ENCODE data around the gene PRKCE. TPM values are rescaled to one million over a fixed set of nuclear protein-coding genes. Genes with fewer than 3 reads are reported as not detected.

Gene PRKCE
- total and polyA plus RNA-seq, 2 donors (not counting 3 experiments of a cell fraction or from before 2014, with no cell fraction given): 27.9 to 33.9 TPM

DNA sequence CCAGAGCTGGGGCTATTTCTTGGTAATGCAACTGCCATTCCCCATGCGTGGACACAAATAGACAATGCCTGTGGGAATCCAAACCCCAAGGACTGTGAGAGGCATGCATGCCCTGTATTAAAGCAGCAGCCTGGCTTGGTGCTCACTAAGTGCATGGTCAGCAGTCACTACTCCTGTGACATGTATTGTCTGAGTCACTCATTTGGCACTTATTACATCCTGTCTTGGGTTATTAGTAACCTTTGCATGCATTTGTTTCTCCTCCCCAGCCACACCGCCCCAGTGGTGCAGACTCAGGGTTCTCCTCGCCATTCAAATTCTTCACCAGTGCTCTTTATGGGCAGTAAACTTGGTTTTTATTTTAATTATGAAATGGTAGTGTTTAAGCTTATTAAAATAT, 30.2 kb downstream of the PRKCE start:
- no peaks in the 10 kb centered on the region for H3K79me2 ChIP-seq (ENCODE audit: control insufficient read depth, insufficient read depth, low read length)
- ChIA-PET CTCF (interaction anchor here (1.0 to 1.5 kb wide), 3 partner anchors 12 to 32 kb away, joined by 3 to 4 read pairs (median 3); no protein-coding TSS in a partner anchor), POLR2A (no interaction called here)
- no peak overlapping the region for H3K27ac ChIP-seq (ENCODE audit: insufficient read depth, low read depth, low read length)
- DNase-seq (ENCODE audit: low read depth, low spot score): peak; percentile 85
- H3K9me1 ChIP-seq (replicated peaks; ENCODE audit: control insufficient read depth, extremely low read depth, insufficient read depth, low read length): no peaks in the 10 kb centered on the region
- no peak overlapping the region for H3K9ac ChIP-seq (replicated peaks; ENCODE audit: extremely low read depth, insufficient read depth, low read length)
- dilution Hi-C loops (cut with MboI; ENCODE audit: extremely low pct_ligation_motif_present, low sequenced_read_pairs): no loop called here
- FAIRE-seq: peak; percentile 93
- no peaks in the 10 kb centered on the region for H3K36me3 ChIP-seq (ENCODE audit: control insufficient read depth in 2 of 2, extremely low read depth in 1 of 2, insufficient read depth in 2 of 2, low read length in 2 of 2)
- H3K9me3 ChIP-seq (replicated peaks; ENCODE audit: control insufficient read depth, insufficient read depth, low read length): no peaks in the 10 kb centered on the region
- H4K20me1 ChIP-seq (replicated peaks; ENCODE audit: control insufficient read depth, extremely low read depth, insufficient read depth, low read length): no peaks in the 10 kb centered on the region
- peak; percentile 70 for TF ChIP-seq POLR2AphosphoS5 (IDR thresholded peaks at IDR 0.05; ENCODE audit: insufficient read depth, low read depth, low read length)
- TF ChIP-seq EZH2 (IDR thresholded peaks at IDR 0.05; ENCODE audit: borderline replicate concordance, low read depth, low read length, severe bottlenecking): no peak
- TF ChIP-seq, protein P1, sequence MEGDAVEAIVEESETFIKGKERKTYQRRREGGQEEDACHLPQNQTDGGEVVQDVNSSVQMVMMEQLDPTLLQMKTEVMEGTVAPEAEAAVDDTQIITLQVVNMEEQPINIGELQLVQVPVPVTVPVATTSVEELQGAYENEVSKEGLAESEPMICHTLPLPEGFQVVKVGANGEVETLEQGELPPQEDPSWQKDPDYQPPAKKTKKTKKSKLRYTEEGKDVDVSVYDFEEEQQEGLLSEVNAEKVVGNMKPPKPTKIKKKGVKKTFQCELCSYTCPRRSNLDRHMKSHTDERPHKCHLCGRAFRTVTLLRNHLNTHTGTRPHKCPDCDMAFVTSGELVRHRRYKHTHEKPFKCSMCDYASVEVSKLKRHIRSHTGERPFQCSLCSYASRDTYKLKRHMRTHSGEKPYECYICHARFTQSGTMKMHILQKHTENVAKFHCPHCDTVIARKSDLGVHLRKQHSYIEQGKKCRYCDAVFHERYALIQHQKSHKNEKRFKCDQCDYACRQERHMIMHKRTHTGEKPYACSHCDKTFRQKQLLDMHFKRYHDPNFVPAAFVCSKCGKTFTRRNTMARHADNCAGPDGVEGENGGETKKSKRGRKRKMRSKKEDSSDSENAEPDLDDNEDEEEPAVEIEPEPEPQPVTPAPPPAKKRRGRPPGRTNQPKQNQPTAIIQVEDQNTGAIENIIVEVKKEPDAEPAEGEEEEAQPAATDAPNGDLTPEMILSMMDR (IDR thresholded peaks at IDR 0.05; ENCODE audit: extremely low read depth in 1 of 2, insufficient read depth in 1 of 2, low read depth in 1 of 2, low read length in 2 of 2): no peak
- TF ChIP-seq GATA2 (IDR thresholded peaks at IDR 0.05; ENCODE audit: insufficient read depth, insufficient read length, low read depth, low read length): no peak
- no peak for TF ChIP-seq MYC (IDR thresholded peaks at IDR 0.05; ENCODE audit: low read depth, low read length)
- TF ChIP-seq JUN (IDR thresholded peaks at IDR 0.05; ENCODE audit: borderline replicate concordance, insufficient read depth, insufficient read length, low read depth): peak; percentile 88
- peak; percentile 78 for TF ChIP-seq FOS (IDR thresholded peaks at IDR 0.05; ENCODE audit: borderline replicate concordance, insufficient read depth, low read length)
- no peak for TF ChIP-seq POLR2A (IDR thresholded peaks at IDR 0.05; ENCODE audit: low read depth, low read length)
- TF ChIP-seq, protein P2, sequence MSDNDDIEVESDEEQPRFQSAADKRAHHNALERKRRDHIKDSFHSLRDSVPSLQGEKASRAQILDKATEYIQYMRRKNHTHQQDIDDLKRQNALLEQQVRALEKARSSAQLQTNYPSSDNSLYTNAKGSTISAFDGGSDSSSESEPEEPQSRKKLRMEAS (IDR thresholded peaks at IDR 0.05; ENCODE audit: insufficient read depth, insufficient read length): no peak
- no TSS peak for BruUV-seq (replicated peaks)
- H3K4me1 ChIP-seq (ENCODE audit: control insufficient read depth, extremely low read depth, insufficient read depth, low read length): peaks cover 22% of the 10 kb centered on the region
- no peaks in the 10 kb centered on the region for H3K27me3 ChIP-seq (ENCODE audit: control insufficient read depth in 2 of 2, insufficient read depth in 2 of 2, low read length in 2 of 2)
- intact Hi-C loops (cut with micrococcal nuclease): loop anchor here (1.0 to 5.0 kb wide), 2 partner anchors 12 to 41 kb away; no protein-coding TSS in a partner anchor
- H2AFZ ChIP-seq (ENCODE audit: low read depth, low read length): no peak overlapping the region
- H3K4me2 ChIP-seq (ENCODE audit: insufficient read depth, low read length): peak overlapping the region; percentile 1
- no peak overlapping the region for H3K4me3 ChIP-seq (replicated peaks in 1 of 3; ENCODE audit: insufficient read depth in 1 of 3, low read depth in 1 of 3, low read length in 3 of 3)
